Measurements from ENCODE around the gene ABTB2. TPM values are rescaled to one million over a fixed set of nuclear protein-coding genes. Genes with fewer than 3 reads are reported as not detected.

ABTB2 gene
- total RNA-seq, 1 experiment from 2014 or later = 3.1 TPM

DNA sequence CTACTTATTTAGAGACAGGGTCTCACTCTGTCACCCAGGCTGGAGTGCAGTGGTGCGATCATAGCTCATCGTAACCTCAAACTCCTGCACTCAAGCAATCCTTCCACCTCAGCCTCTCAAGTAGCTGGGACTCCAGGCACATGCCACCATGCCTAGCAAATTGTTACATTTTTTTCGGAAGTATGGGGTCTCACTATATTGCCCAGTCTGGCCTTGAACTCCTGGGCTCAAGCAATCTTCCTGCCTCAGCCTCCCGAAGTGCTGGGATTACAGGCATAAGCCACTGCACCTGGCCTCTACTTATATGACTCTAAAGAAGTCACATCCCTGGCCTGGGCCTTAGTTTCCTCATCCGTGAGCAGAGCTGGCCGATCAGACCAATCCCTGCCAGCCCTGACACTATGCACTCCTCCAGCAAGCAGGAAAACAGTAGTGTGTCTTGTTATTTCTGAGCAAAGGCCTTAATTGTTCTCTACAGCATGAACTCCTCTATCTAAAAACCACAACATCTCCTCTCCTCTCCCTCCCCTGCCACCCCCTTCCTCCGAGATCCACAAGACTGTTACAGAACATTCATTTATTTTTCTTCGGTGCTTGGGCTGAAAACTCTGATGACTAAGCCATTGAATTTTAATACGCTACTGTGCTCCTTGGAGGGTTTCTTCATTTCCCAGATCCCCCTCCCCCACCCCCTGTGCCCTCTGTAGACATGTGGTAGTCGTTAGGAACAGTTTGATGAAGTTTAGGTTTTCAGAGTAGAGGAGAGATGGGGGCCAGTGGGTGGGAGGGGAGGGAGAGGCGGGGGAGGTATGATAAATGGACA, 91.5 kb downstream of the ABTB2 start:
- ChIA-PET POLR2A (no interaction called here), CTCF (no interaction called here)
- no peaks in the 10 kb centered on the region for H3K9me3 Mint-ChIP-seq (ENCODE audit: unreplicated experiment)
- BruUV-seq (replicated peaks) = no TSS peak
- intact Hi-C loops (cut with micrococcal nuclease) = no loop called here
- H3K4me1 Mint-ChIP-seq (ENCODE audit: insufficient read depth, unreplicated experiment) = peaks cover 20% of the 10 kb centered on the region
- H3K27ac Mint-ChIP-seq (ENCODE audit: low read depth, unreplicated experiment) = no peak overlapping the region
- no peaks in the 10 kb centered on the region for H3K36me3 Mint-ChIP-seq (ENCODE audit: insufficient read depth, unreplicated experiment)
- TF ChIP-seq CTCF (IDR thresholded peaks at IDR 0.05; ENCODE audit: unreplicated experiment) = no peak
- H3K4me3 Mint-ChIP-seq (ENCODE audit: unreplicated experiment) = no peak overlapping the region
- peak; percentile 69 for DNase-seq (ENCODE audit: unreplicated experiment)
- H3K27me3 Mint-ChIP-seq (ENCODE audit: insufficient read depth, unreplicated experiment) = no peaks in the 10 kb centered on the region

- H3K4me3 Mint-ChIP-seq (ENCODE audit: unreplicated experiment) = no peak overlapping the region
- intact Hi-C loops (cut with micrococcal nuclease) = no loop called here
- no peaks in the 10 kb centered on the region for H3K27me3 Mint-ChIP-seq (ENCODE audit: insufficient read depth, unreplicated experiment)
- DNase-seq (ENCODE audit: unreplicated experiment) = no peak
- no peaks in the 10 kb centered on the region for H3K36me3 Mint-ChIP-seq (ENCODE audit: insufficient read depth, unreplicated experiment)
- ChIA-PET CTCF (interaction anchor here (0.6 to 1.0 kb wide), 4 partner anchors 11 to 173 kb away, joined by 3 read pairs; no protein-coding TSS in a partner anchor), POLR2A (interaction anchor here (1.1 to 1.5 kb wide), 2 partner anchors 25 to 38 kb away, joined by 3 to 4 read pairs; no protein-coding TSS in a partner anchor)
- no peaks in the 10 kb centered on the region for H3K9me3 Mint-ChIP-seq (ENCODE audit: unreplicated experiment)
- peaks cover 20% of the 10 kb centered on the region for H3K4me1 Mint-ChIP-seq (ENCODE audit: insufficient read depth, unreplicated experiment)
- no TSS peak for BruUV-seq (replicated peaks)
- no peak for TF ChIP-seq CTCF (IDR thresholded peaks at IDR 0.05; ENCODE audit: unreplicated experiment)
- peak overlapping the region; percentile 57 for H3K27ac Mint-ChIP-seq (ENCODE audit: low read depth, unreplicated experiment)
Observed at GRCh38 chr11:34264303-34265110, 93.3 kb downstream of the ABTB2 start.

DNA sequence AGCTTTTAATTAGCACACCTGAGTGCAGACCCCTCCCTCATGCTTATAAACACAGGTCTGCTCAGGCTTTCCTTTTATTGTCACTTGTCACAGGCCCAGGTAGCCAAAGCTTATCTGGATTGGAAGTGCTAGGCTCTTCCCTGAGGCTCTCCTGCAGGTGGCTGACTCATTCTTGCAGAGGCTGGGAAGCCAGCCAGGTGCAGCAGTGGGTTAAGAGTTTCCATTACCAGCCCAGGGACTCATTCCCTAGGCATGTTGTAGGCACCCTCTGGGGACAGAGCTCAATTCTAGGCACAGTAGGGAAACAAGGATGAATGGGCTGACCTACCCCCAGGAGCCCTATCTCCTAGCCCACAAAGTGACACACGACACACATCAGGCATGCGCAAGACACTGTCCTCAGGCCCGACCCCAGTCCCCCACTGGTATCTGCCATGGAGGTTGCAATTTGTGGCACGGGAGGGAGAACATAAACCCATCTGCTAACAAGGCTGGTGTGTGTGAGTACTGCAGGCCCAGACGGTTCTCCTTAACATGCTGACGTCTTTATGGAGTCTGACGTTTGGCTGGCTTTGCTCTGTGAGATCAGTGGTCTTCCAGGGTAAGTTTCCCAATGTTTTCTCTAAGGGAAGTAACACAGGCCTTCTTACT, 94.2 kb downstream of the ABTB2 start:
- no peak overlapping the region for H3K4me3 Mint-ChIP-seq (ENCODE audit: unreplicated experiment)
- peak; percentile 90 for DNase-seq (ENCODE audit: unreplicated experiment)
- no peaks in the 10 kb centered on the region for H3K27me3 Mint-ChIP-seq (ENCODE audit: insufficient read depth, unreplicated experiment)
- intact Hi-C loops (cut with micrococcal nuclease) = loop anchor here (1.0 kb wide), 1 partner anchor 11 kb away; no protein-coding TSS in a partner anchor
- peaks cover 20% of the 10 kb centered on the region for H3K4me1 Mint-ChIP-seq (ENCODE audit: insufficient read depth, unreplicated experiment)
- ChIA-PET POLR2A (interaction anchor here (0.7 to 1.6 kb wide), 8 partner anchors 10 to 157 kb away, joined by 3 to 5 read pairs (median 4); no protein-coding TSS in a partner anchor), CTCF (interaction anchor here (0.7 to 1.3 kb wide), 4 partner anchors 12 to 174 kb away, joined by 3 read pairs; no protein-coding TSS in a partner anchor)
- no peak overlapping the region for H3K27ac Mint-ChIP-seq (ENCODE audit: low read depth, unreplicated experiment)
- no TSS peak for BruUV-seq (replicated peaks)
- no peak for TF ChIP-seq CTCF (IDR thresholded peaks at IDR 0.05; ENCODE audit: unreplicated experiment)
- no peaks in the 10 kb centered on the region for H3K36me3 Mint-ChIP-seq (ENCODE audit: insufficient read depth, unreplicated experiment)
- no peaks in the 10 kb centered on the region for H3K9me3 Mint-ChIP-seq (ENCODE audit: unreplicated experiment)

Data from MCF 10A (cell line).